H1 (cell line): Measurements from ENCODE around the gene OR7A10.

ENCODE experiments used
- HDAC2 ChIP-seq, 2 experiments: fragments of 300-600 bp in 1 of 2; sonication (generic) in 1 of 2; IDR thresholded peaks; 2 replicates each; pipeline ENCODE4 v1.6.1; 2011 to 2012; ENCODE audit warnings: low read depth in 2 of 2, low read length in 2 of 2, mild to moderate bottlenecking in 2 of 2, moderate library complexity in 2 of 2, borderline replicate concordance in 1 of 2, inconsistent platforms in 1 of 2
- RNF2 ChIP-seq: fragments of 200-900, 300-1000 bp; sonication (generic); IDR thresholded peaks from 2 replicates; pipeline ENCODE4 v1.7.1; 2016; ENCODE audit warnings: borderline replicate concordance, low read depth, mild to moderate bottlenecking, antibody characterized with exemption, low read length; ENCODE audit not compliant: poor library complexity, severe bottlenecking; ENCODE audit errors: missing control alignments
- ZNF274 ChIP-seq: IDR thresholded peaks from 2 replicates; pipeline ENCODE4 v1.7.0; 2012; ENCODE audit warnings: low read length, borderline replicate concordance; ENCODE audit errors: extremely low read depth

DNA sequence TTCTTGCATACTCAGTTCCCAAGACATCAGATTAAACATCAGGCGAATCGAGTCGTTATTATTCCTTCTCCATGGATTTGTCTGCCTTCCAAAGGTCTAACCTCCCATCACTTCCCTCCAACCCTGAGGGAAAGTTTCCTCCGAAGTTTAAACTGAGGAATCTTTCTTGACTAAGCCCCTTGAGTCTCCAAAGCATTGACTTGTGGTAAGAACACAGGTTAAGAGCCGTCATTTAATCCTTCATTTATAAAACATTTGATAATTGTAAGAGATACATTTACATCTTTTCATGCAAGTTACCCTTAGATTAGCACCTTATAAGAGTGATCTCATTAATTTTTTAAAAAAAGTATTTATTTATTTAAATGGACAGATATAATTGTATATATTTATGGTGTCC is at the start of gene OR7A10:
- TF ChIP-seq ZNF274 (no peak), HDAC2 (IDR thresholded peaks at IDR 0.05; ENCODE audit: borderline replicate concordance in 1 of 2, low read depth in 2 of 2, low read length in 2 of 2) (no peak), RNF2 (no peak)
